ENCODE data around the gene FABP1.

The FABP1 gene

GRCh38 chr2:88136817-88137216 is 9.0 kb upstream of the FABP1 start:
- DNase-seq = peak in 7 of 14 donors; percentile 9 to 56 (median 20)

GRCh38 chr2:88133875-88134274 is 6.0 kb upstream of the FABP1 start:
- DNase-seq = no peak

GRCh38 chr2:88131999-88132368 is 4.1 kb upstream of the FABP1 start:
- no peak for DNase-seq

GRCh38 chr2:88131201-88131998 is 3.5 kb upstream of the FABP1 start:
- DNase-seq = no peak

- no peak for DNase-seq
Observed at GRCh38 chr2:88129313-88129959, 1.6 kb upstream of the FABP1 start.

GRCh38 chr2:88128654-88129312 is 921 bp upstream of the FABP1 start:
- DNase-seq = no peak

- DNase-seq = no peak
Observed at GRCh38 chr2:88127638-88127887, 299 bp downstream of the FABP1 start.

- DNase-seq = no peak
Observed at GRCh38 chr2:88126772-88127637, 857 bp downstream of the FABP1 start.

GRCh38 chr2:88125924-88126771 is 1.7 kb downstream of the FABP1 start:
- no peak for DNase-seq

GRCh38 chr2:88125344-88125923 is 2.4 kb downstream of the FABP1 start:
- no peak for DNase-seq

GRCh38 chr2:88123975-88124917 is 3.6 kb downstream of the FABP1 start:
- no peak for DNase-seq

GRCh38 chr2:88123164-88123974 is 4.5 kb downstream of the FABP1 start:
- no peak for DNase-seq

- no peak for DNase-seq
Observed at GRCh38 chr2:88122141-88122884, 5.5 kb downstream of the FABP1 start.

GRCh38 chr2:88121678-88122077 is 6.2 kb downstream of the FABP1 start:
- no peak for DNase-seq

GRCh38 chr2:88117973-88118372 is 9.9 kb downstream of the FABP1 start:
- no peak for DNase-seq

GRCh38 chr2:88116669-88117432 is 11.0 kb downstream of the FABP1 start:
- no peak for DNase-seq

- no peak for DNase-seq
Observed at GRCh38 chr2:88115825-88116518, 11.9 kb downstream of the FABP1 start.
